Small intestine (tissue), 7 donors: ENCODE measurements around the gene EFHD1. TPM values are rescaled to one million over a fixed set of nuclear protein-coding genes. Genes with fewer than 3 reads are reported as not detected.

Source experiments
- DNase-seq, 2 donors: peaks; one replicate each; pipeline versions ENCODE4 v3.0.0 to v3.0.0-alpha.2; 2013
- FAIRE-seq: peaks from 2 replicates; lab custom pipeline; 2012; peaks lifted over from hg19 to GRCh38; lab: Jason Lieb, UNC
- H3K27ac ChIP-seq, 3 donors: one replicate each; pipeline ENCODE4 v1.5.1; 2013; ENCODE audit warnings: low read length in 2 of 3, mild to moderate bottlenecking in 2 of 3, control low read depth in 1 of 3, inconsistent platforms in 1 of 3, low read depth in 1 of 3, moderate library complexity in 1 of 3
- H3K27me3 ChIP-seq, 3 donors: one replicate each; pipeline ENCODE4 v1.6.1; 2013; ENCODE audit warnings: low read length in 3 of 3, inconsistent platforms in 1 of 3; ENCODE audit not compliant: control insufficient read depth in 3 of 3, insufficient read depth in 3 of 3
- H3K36me3 ChIP-seq, 3 donors: one replicate each; pipeline ENCODE4 v1.6.1; 2013; ENCODE audit warnings: low read length in 3 of 3, inconsistent platforms in 1 of 3, low read depth in 1 of 3, mild to moderate bottlenecking in 1 of 3, moderate library complexity in 1 of 3; ENCODE audit not compliant: control insufficient read depth in 3 of 3, insufficient read depth in 2 of 3
- H3K4me1 ChIP-seq, 3 donors: one replicate each; pipeline ENCODE4 v1.6.1; 2013; ENCODE audit warnings: low read length in 2 of 3, inconsistent platforms in 1 of 3, low read depth in 1 of 3, mild to moderate bottlenecking in 1 of 3, moderate library complexity in 1 of 3; ENCODE audit not compliant: control insufficient read depth in 3 of 3, insufficient read depth in 2 of 3
- H3K4me3 ChIP-seq, 3 donors: one replicate each; pipeline ENCODE4 v1.5.1; 2013; ENCODE audit warnings: low read length in 3 of 3, control low read depth in 1 of 3, inconsistent platforms in 1 of 3, low read depth in 1 of 3, mild to moderate bottlenecking in 1 of 3, moderate library complexity in 1 of 3
- H3K9me3 ChIP-seq, 2 donors: one replicate each; pipeline ENCODE4 v1.6.1; 2013; ENCODE audit warnings: low read depth in 1 of 2, low read length in 1 of 2; ENCODE audit not compliant: control insufficient read depth in 2 of 2, insufficient read depth in 1 of 2
- WGBS, 3 donors: extraction: QIAGEN DNeasy Blood & Tissue Kit; methylation state at CpG; one replicate each; pipeline ENCODE4 v1.1.7; 2013; 5-methylcytosine and 5-hydroxymethylcytosine counted together
- polyA plus RNA-seq, 4 donors: library from polyadenylated mRNA; stranded (reverse) in 3 of 4; unstranded in 1 of 4; fragments of 200-250 nt in 3 of 4; fragments of 120-200 nt in 1 of 4; gene quantifications; one replicate each; pipeline versions ENCODE4 v1.2.1 to v1.2.3, GENCODE V29; 2013
- donor health status: healthy with polysubstance abuse.
- donor health status: control.
- donor health status: control.
- donor health status: Bipolar disorder and iron deficiency.
- donor health status: healthy.

The EFHD1 gene
- polyA plus RNA-seq, 4 donors = 0.45 to 8.5 (median 4.1) TPM

GRCh38 chr2:232610081-232610480 lies 23.3 kb upstream of the EFHD1 start:
- no peak overlapping the region for H3K27ac ChIP-seq
- H3K36me3 ChIP-seq = no peaks in the 10 kb centered on the region
- H3K27me3 ChIP-seq = no peaks in the 10 kb centered on the region
- FAIRE-seq (no peak), DNase-seq (no peak)
- WGBS, 3 donors = 83 to 87% (median 86%) methylated on average over 3 of the region's 3 CpGs
- H3K4me1 ChIP-seq = no peaks in the 10 kb centered on the region
- H3K9me3 ChIP-seq = no peaks in the 10 kb centered on the region
- H3K4me3 ChIP-seq = no peak overlapping the region

DNA sequence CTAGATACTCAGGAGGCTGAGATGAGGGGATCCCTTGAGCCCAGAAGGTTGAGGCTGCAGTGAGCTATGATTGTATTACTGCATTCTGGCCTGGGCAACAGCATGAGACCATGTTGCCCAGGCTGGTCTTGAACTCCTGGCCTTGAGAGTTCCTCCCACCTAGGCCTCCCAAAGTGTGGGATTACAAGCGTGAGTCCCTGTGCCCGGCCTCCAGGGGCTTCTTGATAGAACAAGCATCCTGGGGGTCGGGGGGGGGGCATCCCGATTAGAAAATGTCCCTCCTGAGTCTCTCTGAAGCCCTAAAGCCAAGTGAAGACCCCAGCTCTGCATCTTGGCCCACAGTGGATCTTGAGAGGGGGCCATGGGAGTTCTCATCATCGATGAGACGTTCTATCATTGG lies 22.3 kb upstream of the EFHD1 start:
- H3K27ac ChIP-seq = no peak overlapping the region
- 76 to 85% (median 84%) methylated on average over 6 of the region's 6 CpGs for WGBS, 3 donors
- H3K4me3 ChIP-seq = no peak overlapping the region
- no peak for FAIRE-seq
- H3K9me3 ChIP-seq = no peaks in the 10 kb centered on the region
- H3K4me1 ChIP-seq = no peaks in the 10 kb centered on the region
- H3K36me3 ChIP-seq = no peaks in the 10 kb centered on the region
- no peak for DNase-seq
- H3K27me3 ChIP-seq = no peaks in the 10 kb centered on the region

DNA sequence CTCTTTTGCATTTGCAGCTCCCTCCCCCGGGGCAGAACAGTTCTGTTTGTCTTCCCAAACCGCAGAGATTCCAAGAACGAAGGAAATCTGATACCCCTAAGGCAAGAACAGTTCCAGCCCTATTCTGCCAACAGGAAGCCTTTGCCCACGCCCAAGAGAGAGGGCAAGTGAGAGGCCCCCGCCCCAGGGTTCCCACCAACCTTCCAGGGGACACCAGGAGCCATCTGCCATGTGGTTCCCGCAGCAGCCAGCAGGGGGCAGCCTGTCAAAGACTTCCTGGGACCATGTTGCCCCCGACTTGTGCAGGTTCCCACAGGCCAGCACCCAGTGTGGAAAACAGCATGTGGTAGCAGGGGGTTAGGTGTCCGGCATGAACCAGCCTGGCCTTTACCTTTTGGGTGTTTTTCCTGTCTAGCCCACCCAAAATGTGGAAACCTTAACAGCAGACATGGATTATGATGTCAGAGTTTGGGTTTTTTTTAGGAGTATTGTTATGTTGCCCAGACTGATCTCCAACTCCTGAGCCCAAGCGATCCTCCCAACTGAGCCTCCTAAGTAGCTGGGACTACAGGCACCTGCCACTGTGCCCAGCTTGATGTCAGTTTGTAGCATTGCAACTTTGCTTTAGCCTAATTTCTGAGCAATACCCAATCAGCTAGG lies 21.7 kb upstream of the EFHD1 start:
- peak; percentile 26 to 50 for DNase-seq
- H3K4me3 ChIP-seq = no peak overlapping the region
- H3K9me3 ChIP-seq = no peaks in the 10 kb centered on the region
- H3K4me1 ChIP-seq = no peaks in the 10 kb centered on the region
- no peak for FAIRE-seq
- no peaks in the 10 kb centered on the region for H3K27me3 ChIP-seq
- no peaks in the 10 kb centered on the region for H3K36me3 ChIP-seq
- no peak overlapping the region for H3K27ac ChIP-seq
- WGBS, 3 donors = 44 to 50% (median 45%) methylated on average over 9 of the region's 9 CpGs

DNA sequence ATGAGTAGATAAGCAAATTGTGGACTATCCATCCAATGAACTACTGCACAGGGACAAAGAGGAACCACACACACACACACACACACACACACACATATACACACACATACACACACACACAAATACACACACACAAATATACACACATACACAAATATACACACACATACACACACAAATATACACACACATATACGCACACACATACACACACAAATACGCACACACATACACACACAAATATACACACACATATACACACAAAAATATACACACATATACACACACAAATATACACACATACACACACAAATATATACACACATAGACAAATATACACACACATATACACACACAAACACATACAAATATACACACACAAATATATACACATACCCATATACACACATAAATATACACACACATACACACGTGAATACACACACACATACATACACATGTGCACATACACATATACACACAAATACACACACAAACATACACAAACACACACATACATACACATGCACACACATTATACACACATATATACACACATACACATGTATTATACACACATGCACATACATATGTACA lies 19.8 kb upstream of the EFHD1 start:
- H3K27me3 ChIP-seq = no peaks in the 10 kb centered on the region
- 63 to 87% (median 69%) methylated on average over 3 of the region's 3 CpGs for WGBS, 3 donors
- no peaks in the 10 kb centered on the region for H3K4me1 ChIP-seq
- H3K4me3 ChIP-seq = no peak overlapping the region
- H3K27ac ChIP-seq = no peak overlapping the region
- H3K9me3 ChIP-seq = no peaks in the 10 kb centered on the region
- FAIRE-seq (no peak), DNase-seq (no peak)
- no peaks in the 10 kb centered on the region for H3K36me3 ChIP-seq

GRCh38 chr2:232615339-232615738 lies 18.1 kb upstream of the EFHD1 start:
- Histone ChIP-seq H3K9me3 (no peaks in the 10 kb centered on the region), H3K27ac (no peak overlapping the region), H3K4me1 (no peaks in the 10 kb centered on the region), H3K36me3 (no peaks in the 10 kb centered on the region), H3K27me3 (no peaks in the 10 kb centered on the region), H3K4me3 (no peak overlapping the region)
- FAIRE-seq = no peak
- DNase-seq = no peak
- 74 to 78% (median 75%) methylated on average over 6 to 8 of the region's 8 CpGs for WGBS, 3 donors

DNA sequence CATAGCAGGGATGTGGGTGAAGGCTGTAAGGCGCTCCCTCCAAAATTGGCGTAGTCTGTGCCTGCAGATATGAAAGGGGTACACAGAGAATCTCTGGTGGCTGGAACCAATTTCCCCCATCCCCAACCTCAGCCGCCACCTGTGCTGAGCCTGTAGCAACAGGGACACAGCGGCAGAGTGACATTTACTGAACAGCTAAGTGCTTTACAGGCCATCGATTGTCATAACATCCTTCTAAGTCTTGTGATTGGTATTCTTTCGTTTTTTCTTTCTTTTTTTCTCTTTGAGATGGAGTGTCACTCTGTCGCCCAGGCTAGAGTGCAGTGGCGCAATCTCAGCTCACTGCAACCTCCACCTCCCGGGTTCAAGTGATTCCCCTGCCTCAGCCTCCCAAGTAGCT lies 12.2 kb upstream of the EFHD1 start:
- DNase-seq (no peak), FAIRE-seq (no peak)
- no peaks in the 10 kb centered on the region for H3K36me3 ChIP-seq
- no peak overlapping the region for H3K27ac ChIP-seq
- H3K9me3 ChIP-seq = no peaks in the 10 kb centered on the region
- H3K27me3 ChIP-seq = peaks cover 0 to 3% (median 0%) of the 10 kb centered on the region in 3 donors
- no peak overlapping the region for H3K4me3 ChIP-seq
- no peaks in the 10 kb centered on the region for H3K4me1 ChIP-seq
- 91 to 97% (median 91%) methylated on average over 9 of the region's 9 CpGs for WGBS, 3 donors

GRCh38 chr2:232622563-232622962 lies 10.8 kb upstream of the EFHD1 start:
- H3K27me3 ChIP-seq = peaks cover 0 to 3% (median 0%) of the 10 kb centered on the region in 3 donors
- H3K27ac ChIP-seq = no peak overlapping the region
- 60 to 82% (median 81%) methylated on average over 7 of the region's 7 CpGs for WGBS, 3 donors
- no peak for DNase-seq
- no peaks in the 10 kb centered on the region for H3K36me3 ChIP-seq
- H3K4me1 ChIP-seq = no peaks in the 10 kb centered on the region
- no peak overlapping the region for H3K4me3 ChIP-seq
- no peaks in the 10 kb centered on the region for H3K9me3 ChIP-seq
- no peak for FAIRE-seq

DNA sequence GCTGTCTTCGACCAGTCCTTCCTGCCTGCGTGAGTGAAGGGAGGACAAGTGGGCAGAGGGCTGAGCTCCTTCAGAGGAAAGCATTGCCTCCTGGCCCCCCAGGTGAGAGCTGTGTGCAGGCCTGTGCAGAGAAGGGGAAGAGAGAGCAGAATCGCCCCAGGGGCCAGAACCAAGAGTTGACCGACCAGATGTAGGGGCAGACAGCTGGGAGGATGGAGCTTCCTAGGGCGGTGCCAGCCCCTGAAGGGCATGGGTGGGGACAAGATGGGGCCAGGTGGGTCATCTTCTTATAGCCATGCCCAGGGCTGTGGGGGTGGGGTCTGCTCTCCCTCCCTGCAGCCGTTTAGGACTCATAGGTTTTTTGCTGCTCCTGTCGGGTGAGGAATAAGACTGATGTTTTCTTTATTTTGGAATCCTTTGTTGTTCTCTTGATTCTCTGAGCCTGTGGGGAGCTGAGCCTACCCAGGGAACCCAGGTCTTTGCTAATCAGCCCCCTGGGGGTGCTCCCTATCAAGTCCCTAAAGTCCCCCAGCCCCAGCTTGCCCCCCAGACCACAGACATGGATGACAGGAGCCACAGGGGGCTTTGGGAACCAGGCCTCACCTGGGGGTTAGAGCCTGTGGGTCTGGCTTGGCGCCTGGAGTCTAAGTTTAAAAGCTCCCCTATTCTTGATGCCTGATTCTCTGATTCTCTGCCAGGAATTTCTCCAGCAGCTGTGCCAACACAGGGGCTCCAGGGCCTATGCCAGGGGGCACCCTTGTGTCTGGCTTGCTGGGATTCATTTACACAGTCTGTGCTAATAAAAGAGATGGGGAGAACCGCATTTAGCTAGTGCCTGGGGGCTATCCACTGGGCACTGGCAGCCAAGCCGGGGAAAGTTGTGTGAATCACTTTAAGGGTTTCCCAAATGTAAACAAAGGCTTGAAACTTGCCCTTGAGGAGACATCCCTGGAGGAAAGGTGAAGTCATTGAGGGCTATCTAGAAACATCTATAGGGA lies 9.3 kb upstream of the EFHD1 start:
- no peak overlapping the region for H3K27ac ChIP-seq
- peaks cover 0 to 3% (median 0%) of the 10 kb centered on the region in 3 donors for H3K27me3 ChIP-seq
- FAIRE-seq = no peak
- DNase-seq = no peak
- WGBS, 3 donors = 77 to 80% (median 79%) methylated on average over 9 to 10 of the region's 10 CpGs
- H3K9me3 ChIP-seq = no peaks in the 10 kb centered on the region
- H3K36me3 ChIP-seq = no peaks in the 10 kb centered on the region
- H3K4me3 ChIP-seq = no peak overlapping the region
- no peaks in the 10 kb centered on the region for H3K4me1 ChIP-seq
